Parathyroid adenoma (tissue), 2 donors: Measurements from ENCODE around the gene SLC6A19.
"Not testable (repeated sequence)": the region's sequence is repeated elsewhere in the genome, so short reads cannot be mapped to it uniquely, and the experiment has no call there.

Source experiments
- H2AFZ ChIP-seq: fragments of 300-600 bp; sonication (generic); one replicate; pipeline ENCODE4 v1.7.0; 2017; ENCODE audit warnings: antibody characterized with exemption, mild to moderate bottlenecking
- H3K27ac ChIP-seq: fragments of 300-600 bp; sonication (generic); one replicate; pipeline ENCODE4 v1.7.0; 2017
- H3K27me3 ChIP-seq: fragments of 300-600 bp; sonication (generic); one replicate; pipeline ENCODE4 v1.7.0; 2017; ENCODE audit warnings: low read length; ENCODE audit not compliant: control insufficient read depth, insufficient read depth
- H3K36me3 ChIP-seq: fragments of 300-600 bp; sonication (generic); one replicate; pipeline ENCODE4 v1.7.0; 2017; ENCODE audit warnings: low read length; ENCODE audit not compliant: control insufficient read depth, insufficient read depth
- H3K4me1 ChIP-seq: fragments of 300-600 bp; sonication (generic); one replicate; pipeline ENCODE4 v1.7.0; 2017; ENCODE audit warnings: control low read depth
- H3K4me2 ChIP-seq: fragments of 300-600 bp; sonication (generic); one replicate; pipeline ENCODE4 v1.7.0; 2017; ENCODE audit warnings: low read length
- H3K4me3 ChIP-seq: fragments of 300-600 bp; sonication (generic); one replicate; pipeline ENCODE4 v1.7.0; 2017; ENCODE audit warnings: low read depth, low read length
- H3K79me2 ChIP-seq: fragments of 300-600 bp; sonication (generic); one replicate; pipeline ENCODE4 v1.7.0; 2017; ENCODE audit warnings: control low read depth
- H3K9ac ChIP-seq: fragments of 300-600 bp; sonication (generic); one replicate; pipeline ENCODE4 v1.7.0; 2017; ENCODE audit warnings: mild to moderate bottlenecking
- H3K9me3 ChIP-seq: fragments of 300-600 bp; sonication (generic); one replicate; pipeline ENCODE4 v1.7.0; 2017; ENCODE audit warnings: low read length; ENCODE audit not compliant: control insufficient read depth
- TF ChIP-seq, protein P1 (sequence below): fragments of 300-600 bp; sonication (generic); IDR thresholded peaks from one replicate; pipeline ENCODE4 v1.7.0; 2017; ENCODE audit warnings: antibody characterized with exemption, mild to moderate bottlenecking
- donor health status: primary hyperparathyroidism.

SLC6A19 gene

DNA sequence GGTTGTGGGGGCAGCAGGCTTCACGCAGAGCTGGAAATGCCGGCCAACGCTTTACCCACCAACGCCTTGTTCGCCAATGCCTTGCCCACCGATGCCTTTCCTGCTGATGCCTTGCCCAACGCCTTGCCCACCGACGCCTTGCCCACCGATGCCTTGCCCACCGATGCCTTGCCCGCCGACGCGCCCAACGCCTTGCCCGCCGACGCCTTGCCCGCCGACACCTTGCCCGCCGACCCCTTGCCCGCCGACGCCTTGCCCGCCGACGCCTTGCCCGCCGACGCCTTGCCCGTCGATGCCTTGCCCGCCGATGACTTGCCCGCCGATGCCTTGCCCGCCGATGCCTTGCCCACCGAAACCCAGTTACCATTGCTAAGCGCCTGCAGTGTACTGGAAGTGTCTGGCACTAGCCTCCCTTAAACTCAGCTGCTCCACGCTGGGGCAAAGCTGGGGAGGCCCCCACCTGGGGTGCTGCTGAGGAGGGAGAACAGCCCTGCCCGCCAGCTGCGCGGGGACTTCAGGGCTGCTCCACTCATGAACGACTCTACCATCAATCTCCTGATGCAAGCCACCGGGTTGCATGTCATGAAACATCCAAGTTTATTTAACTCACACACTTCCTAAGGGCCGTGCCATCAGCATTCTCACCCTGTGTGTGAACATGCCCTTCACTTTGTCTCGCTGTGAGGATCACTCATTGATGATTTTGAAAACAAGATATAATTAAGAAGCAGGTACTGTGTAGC is 25.6 kb downstream of the SLC6A19 start:
- Histone ChIP-seq H3K27ac (no peak overlapping the region), H2AFZ (no peak overlapping the region), H3K36me3 (no peaks in the 10 kb centered on the region), H3K79me2 (no peaks in the 10 kb centered on the region), H3K4me2 (no peak overlapping the region), H3K9ac (no peak overlapping the region), H3K27me3 (no peaks in the 10 kb centered on the region), H3K4me3 (no peak overlapping the region), H3K4me1 (no peaks in the 10 kb centered on the region), H3K9me3 (no peaks in the 10 kb centered on the region)
- TF ChIP-seq, protein P1, sequence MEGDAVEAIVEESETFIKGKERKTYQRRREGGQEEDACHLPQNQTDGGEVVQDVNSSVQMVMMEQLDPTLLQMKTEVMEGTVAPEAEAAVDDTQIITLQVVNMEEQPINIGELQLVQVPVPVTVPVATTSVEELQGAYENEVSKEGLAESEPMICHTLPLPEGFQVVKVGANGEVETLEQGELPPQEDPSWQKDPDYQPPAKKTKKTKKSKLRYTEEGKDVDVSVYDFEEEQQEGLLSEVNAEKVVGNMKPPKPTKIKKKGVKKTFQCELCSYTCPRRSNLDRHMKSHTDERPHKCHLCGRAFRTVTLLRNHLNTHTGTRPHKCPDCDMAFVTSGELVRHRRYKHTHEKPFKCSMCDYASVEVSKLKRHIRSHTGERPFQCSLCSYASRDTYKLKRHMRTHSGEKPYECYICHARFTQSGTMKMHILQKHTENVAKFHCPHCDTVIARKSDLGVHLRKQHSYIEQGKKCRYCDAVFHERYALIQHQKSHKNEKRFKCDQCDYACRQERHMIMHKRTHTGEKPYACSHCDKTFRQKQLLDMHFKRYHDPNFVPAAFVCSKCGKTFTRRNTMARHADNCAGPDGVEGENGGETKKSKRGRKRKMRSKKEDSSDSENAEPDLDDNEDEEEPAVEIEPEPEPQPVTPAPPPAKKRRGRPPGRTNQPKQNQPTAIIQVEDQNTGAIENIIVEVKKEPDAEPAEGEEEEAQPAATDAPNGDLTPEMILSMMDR = no peak

DNA sequence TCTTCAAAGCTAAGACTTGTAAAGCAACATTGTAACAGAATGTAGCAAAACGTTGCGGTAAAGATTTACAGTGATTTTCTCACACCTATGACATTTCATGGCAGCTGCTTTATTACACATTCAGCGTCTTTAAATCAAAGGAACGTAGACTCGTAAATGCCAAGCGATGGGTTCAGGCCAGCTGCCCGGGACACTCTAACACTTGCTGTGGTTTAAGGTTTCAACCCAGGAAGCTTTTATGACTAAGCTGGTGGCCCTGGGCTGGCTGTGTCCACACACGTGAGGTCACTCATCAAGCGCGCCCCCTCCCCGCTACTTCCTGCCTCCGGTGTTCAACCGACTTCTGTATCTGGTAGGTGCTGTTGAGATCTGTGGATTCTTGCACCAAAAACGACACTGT is 26.3 kb downstream of the SLC6A19 start:
- TF ChIP-seq, protein P1 = no peak
- no peak overlapping the region for H3K9ac ChIP-seq
- no peaks in the 10 kb centered on the region for H3K4me1 ChIP-seq
- no peak overlapping the region for H2AFZ ChIP-seq
- no peak overlapping the region for H3K4me3 ChIP-seq
- H3K27me3 ChIP-seq = no peaks in the 10 kb centered on the region
- no peaks in the 10 kb centered on the region for H3K79me2 ChIP-seq
- H3K9me3 ChIP-seq = no peaks in the 10 kb centered on the region
- H3K27ac ChIP-seq = no peak overlapping the region
- no peaks in the 10 kb centered on the region for H3K36me3 ChIP-seq
- no peak overlapping the region for H3K4me2 ChIP-seq

DNA sequence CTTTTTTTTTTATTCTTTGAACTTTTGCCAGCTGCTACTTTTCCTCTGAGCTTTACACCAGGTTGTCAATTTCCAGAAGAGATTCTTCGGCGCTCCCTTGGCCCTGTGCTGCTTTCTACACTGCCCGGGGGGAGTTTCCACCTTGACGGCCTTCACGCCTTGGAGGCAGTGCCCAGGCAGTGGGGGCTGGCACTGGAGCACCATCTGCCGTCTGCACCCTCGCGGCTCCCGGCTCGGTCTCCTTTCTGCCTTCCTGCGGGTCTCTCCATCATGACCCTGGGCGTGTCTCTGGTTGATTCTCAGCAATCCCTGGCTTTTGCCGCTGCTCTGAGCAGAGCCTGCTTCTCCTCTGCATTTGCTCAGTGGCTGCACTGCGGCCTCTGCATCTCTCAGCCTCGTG is 26.7 kb downstream of the SLC6A19 start:
- Histone ChIP-seq H3K4me1 (no peaks in the 10 kb centered on the region), H2AFZ (no peak overlapping the region), H3K9me3 (no peaks in the 10 kb centered on the region), H3K27ac (no peak overlapping the region), H3K79me2 (no peaks in the 10 kb centered on the region), H3K9ac (no peak overlapping the region), H3K36me3 (no peaks in the 10 kb centered on the region), H3K27me3 (no peaks in the 10 kb centered on the region), H3K4me2 (no peak overlapping the region), H3K4me3 (no peak overlapping the region)
- TF ChIP-seq, protein P1 = no peak

DNA sequence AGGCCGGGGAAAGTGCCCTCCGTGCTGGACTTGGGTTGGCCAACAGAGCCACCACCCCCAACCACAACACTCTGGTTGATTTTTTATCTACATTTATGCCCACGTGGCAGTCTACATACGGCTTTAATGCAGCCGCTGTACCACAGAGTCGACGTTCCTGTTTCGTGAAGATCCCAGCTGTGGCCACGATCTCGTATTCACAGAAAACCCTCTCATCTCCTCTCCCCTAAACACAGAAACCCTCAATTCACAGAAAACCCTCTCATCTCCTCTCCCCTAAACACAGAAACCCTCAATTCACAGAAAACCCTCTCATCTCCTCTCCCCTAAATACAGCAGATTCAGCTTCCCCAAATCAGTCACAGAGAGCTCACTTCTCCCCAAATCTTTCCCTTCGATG is 27.6 kb downstream of the SLC6A19 start:
- H3K27ac ChIP-seq, H3K4me3 ChIP-seq, H3K36me3 ChIP-seq, H3K9ac ChIP-seq, H2AFZ ChIP-seq, H3K79me2 ChIP-seq, H3K4me1 ChIP-seq, H3K4me2 ChIP-seq, H3K27me3 ChIP-seq, H3K9me3 ChIP-seq: not testable (repeated sequence)

DNA sequence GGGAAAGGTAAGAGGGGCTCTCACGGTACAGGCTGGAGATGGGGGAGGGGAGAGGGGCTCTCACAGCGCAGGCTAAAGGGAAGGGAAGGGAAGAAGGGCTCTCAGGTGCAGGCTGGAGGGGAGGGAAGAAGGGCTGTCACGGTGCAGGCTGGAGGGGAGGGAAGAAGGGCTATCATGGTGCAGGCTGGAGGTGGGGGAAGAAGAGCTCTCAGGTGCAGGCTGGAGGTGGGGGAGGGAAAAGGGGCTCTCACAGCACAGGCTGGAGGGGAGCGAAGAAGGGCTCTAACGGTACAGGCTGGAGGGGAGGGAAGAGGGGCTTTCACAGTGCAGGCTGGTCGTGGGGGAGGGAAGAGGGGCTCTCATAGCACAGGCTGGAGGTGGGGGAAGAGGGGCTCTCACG is 28.4 kb downstream of the SLC6A19 start:
- Histone ChIP-seq H3K79me2 (no peaks in the 10 kb centered on the region), H3K4me2 (no peak overlapping the region), H3K27me3 (no peaks in the 10 kb centered on the region), H3K9ac (no peak overlapping the region), H2AFZ (no peak overlapping the region), H3K27ac (no peak overlapping the region), H3K4me1 (no peaks in the 10 kb centered on the region), H3K4me3 (no peak overlapping the region), H3K9me3 (no peaks in the 10 kb centered on the region), H3K36me3 (no peaks in the 10 kb centered on the region)
- TF ChIP-seq, protein P1 = no peak
